Measurements from ENCODE around the gene MLF2.

Gene MLF2

GRCh38 chr12:6752921-6753771 lies at the start of gene MLF2:
Gene MLF2 (minus strand): TSS chr12:6753141. CDS start chr12:6752334, 807 bp downstream.
- DNase-seq: peak; percentile 99

DNA sequence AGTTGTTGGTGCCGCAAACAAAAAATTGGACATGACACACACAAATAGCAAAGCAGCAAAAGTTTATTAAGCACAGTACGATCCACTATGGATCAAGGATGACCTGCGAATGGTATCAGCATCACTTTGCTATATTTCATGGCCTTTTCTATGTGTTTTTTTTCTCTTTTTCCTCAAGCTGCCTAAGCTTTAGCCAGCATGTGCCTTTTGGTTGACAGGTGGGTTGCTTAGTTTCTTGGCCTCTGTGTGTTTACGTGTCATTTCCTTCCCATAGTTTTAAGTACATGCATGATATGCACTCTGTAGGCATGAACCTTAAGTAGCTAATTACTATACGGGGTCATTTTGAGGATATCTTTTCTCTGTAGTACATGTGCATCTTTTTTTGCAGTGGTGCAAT lies 46.2 kb upstream of the MLF2 start:
- DNase-seq: no peak

DNA sequence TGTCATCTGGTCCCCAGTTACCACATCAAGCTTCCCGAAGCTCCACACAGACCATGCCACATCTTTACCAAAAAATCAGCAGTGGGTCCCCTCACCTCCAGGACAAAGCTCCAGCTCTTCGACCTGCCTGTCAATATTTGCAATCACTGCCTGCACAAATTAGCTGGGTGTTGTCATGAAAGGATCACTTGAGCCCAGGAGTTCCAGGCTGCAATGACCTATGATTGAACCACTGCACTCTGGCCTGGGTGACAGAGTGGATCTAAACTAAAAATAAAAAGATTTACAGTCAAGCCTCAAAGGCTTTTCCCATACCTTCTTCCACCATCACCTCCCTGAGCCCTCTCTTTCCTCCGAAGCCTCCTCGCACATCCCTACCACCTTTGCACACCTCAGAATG lies 43.6 kb upstream of the MLF2 start:
- DNase-seq: no peak

DNA sequence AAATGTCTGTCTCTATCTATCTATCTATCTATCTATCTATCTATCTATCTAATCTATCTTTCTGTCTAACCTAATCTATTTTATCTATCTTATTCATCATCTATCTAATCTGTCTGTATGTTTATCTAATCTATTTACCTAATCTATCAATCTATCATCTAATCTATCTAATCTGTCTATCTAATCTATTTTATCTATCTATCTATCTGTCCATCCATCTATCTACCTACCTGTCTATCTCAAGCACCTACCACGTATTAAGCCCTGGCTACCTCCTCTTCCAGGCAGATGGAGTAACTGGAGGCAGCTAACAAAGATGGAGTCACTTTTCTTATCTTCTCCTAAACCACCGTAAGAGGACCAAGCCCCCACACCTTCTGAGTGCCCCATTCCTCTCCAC lies 42.1 kb upstream of the MLF2 start:
- DNase-seq: no peak

DNA sequence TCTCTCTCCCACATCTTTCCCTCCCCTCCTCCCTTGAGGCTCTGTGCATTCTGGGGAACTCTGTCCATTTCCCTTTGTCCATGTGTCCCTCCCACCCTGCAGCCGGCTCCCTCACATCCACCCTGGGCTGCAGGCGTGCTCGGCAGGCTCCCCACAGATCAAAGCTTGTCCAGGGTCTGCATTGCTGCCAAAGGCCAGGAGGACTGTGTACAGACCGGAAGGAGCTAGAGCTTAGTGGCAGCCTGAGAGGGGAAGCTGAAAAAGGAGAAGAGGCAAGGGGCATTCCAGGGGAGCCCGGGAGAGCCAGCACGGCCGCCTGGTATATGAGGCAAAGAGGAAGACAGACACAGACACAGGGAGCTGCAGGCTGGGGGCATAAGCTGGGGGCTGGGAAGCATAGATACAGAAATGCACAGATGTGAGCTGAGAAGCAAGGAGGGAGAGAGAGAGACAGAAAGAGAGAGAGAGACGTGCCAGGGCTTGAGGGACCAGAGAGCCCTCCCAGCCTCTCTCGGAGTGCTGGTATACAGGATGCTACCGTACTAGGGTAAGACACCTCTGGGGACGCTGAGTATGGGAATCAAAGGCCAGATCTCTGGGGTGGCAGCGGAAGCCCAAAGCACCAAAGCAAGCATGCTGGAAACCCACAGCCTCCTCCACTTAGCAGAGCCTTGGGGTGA lies 39.7 kb upstream of the MLF2 start:
- no peak for DNase-seq

GRCh38 chr12:6791931-6792520 lies 39.1 kb upstream of the MLF2 start:
- no peak for DNase-seq

- DNase-seq: no peak
Measured at GRCh38 chr12:6790496-6791150, 37.7 kb upstream of the MLF2 start.

- no peak for DNase-seq
Measured at GRCh38 chr12:6788972-6789924, 36.3 kb upstream of the MLF2 start, which contains the start of gene CD4. Gene CD4 (plus strand): TSS chr12:6789528. CDS start chr12:6800139, 10,611 bp downstream.

DNA sequence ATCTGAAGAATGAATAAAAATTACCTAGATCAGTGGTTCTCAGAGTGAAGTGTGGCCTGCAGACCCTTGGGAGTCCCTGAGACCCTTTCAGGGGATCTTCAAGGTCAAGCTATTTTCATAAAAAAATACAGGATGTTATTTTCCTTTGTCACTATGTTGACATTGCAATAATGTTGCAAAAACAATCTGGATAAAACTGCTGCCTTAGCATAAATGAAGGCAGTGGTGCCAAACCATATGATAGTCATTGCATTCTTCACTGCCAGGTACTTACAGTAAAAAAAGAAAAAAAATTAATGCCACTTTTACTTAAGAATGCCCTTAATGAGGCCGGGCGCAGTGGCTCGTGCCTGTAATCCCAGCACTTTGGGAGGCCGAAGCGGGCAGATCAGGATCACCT lies 34.4 kb upstream of the MLF2 start:
- DNase-seq: no peak

DNA sequence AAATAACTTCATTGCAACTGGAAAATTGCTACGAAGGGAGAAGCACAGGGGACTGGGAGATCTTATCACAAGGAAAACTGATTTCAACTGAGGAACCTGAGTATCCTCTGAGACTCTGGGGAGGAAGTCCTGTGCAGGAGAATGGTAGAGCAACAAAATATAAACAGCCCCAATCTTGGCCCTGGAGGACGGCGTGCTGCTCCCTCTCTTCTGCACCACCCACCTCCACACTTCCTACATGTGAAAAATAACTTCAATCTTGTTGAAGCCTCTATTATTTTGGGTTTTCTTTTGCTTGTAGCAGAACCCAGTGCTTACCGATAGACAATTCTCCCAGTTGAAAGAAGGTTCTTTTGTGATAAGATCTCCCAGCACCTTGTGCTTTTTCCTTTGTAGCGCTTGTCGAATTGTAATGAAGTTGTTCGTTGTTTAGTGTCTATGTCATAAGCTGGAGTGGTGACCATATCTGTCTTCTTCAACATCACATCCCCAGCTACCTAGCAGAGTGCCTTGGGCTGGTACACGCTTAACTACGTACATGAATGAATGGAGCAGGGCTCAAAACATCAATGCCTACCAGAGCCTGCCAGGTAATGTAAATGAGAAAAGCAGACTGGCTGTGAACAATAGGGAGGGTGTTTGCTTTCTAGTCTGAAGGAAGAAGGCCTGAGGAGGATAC lies 33.6 kb upstream of the MLF2 start:
- DNase-seq: no peak

DNA sequence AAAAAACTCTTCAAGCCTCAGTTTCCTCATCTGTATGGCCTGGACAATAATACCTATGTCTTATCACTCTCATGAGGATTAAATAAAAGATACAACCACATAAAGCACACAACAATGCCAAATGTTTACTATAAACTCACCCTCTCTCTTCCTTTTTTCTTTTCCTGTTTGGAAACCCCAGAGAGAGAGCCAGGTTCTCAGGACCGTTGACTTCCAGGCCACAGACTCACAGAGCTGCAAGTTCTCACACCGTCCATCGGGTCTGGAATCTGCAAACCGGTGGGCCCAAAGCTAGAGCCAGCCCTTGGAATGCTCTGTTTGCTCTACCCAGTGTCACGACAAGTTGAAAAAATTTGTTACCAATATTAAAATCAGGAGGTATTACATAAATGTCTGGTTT lies 31.8 kb upstream of the MLF2 start:
- DNase-seq: no peak

DNA sequence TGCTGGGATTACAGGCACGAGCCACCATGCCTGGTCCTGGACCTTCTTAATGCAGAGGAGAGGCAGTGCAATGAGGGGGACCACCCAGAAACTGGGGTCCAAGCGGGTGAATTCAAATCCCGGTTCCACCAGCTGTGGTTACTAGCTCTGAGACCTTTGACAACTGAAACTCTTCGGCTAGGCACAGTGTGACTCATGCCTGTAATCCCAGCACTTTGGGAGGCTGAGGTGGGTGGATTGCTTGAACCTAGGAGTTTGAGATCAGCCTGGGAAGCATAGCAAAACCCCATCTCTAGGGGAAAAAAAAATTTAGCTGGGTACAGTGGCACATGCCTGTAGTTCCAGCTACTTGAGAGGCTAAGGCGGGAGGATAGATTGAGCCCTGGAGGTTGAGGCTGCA lies 31.4 kb upstream of the MLF2 start:
- no peak for DNase-seq

DNA sequence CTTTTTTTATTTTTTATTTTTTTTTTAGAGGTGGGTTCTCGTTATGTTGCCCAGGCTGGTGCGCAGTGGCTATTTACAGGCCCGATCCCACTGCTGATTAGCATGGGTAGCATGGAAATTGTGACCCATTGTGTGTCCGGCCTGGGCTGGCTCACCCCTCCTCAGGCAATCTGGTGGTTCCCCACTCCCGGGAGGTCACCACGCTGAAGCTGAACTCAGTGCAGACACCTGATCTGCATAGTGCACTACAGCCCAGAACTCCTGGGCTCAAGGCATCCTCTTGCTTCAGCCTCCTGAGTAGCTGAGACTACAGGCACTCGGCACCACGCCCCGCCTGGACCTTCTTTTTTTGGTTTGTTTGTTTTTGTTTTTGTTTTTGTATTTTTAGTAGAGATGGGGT lies 30.9 kb upstream of the MLF2 start:
- DNase-seq: no peak

DNA sequence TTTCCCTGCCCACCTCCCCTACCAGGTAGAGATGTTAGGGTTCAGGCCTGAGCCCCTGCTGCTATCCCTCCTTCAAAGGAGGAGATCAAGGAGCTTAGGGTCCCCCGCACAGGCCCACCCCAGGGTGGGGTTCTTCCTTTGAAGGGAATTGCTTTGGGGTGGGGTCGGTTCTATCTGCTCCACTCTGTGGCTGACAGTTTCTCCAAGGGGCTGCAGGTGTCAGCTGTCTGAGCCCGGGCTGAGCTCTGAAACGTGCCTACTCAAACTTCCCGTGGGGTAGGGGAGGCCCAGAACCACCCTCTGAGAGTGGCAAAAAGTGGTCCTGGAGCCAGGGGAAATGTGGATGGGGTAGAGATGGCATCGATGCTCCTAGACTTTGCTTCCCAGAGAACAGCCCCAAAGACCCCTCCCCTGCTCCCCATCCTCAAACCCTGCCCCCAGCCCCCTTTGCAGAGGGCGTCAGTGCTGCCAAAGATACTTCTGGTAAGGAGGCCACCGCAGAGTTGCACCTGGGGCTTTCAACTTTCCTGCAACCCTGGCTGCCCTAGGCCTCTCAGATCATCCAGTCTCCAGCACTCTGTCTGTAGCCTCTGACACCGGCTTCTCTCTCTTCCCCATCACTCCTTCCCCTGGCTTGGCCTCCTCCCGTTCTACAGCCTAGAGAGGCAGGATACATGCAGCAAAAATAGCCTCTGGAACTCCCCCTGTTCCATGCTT lies 30.1 kb upstream of the MLF2 start:
- DNase-seq: no peak

DNA sequence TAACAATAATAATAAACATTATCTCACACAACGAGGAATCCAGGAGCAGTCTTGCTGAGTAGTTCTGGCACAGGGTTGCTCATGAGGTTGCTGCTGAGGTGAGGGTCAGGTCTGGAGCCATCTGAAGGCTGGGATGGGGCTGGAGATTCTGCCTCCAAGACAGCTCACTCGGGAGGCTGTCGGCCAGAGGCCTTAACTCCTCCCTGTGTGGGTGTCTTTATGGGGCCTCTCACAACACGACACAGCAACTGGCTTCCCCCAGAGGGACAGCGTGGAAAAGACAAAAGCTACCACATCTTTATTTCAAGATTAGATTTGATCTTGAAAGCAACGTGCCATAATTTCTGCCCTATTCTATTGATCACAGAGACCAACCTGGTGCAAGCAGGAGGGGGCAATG lies 29.2 kb upstream of the MLF2 start:
- no peak for DNase-seq

- DNase-seq: no peak
Measured at GRCh38 chr12:6780573-6780972, 27.6 kb upstream of the MLF2 start.

DNA sequence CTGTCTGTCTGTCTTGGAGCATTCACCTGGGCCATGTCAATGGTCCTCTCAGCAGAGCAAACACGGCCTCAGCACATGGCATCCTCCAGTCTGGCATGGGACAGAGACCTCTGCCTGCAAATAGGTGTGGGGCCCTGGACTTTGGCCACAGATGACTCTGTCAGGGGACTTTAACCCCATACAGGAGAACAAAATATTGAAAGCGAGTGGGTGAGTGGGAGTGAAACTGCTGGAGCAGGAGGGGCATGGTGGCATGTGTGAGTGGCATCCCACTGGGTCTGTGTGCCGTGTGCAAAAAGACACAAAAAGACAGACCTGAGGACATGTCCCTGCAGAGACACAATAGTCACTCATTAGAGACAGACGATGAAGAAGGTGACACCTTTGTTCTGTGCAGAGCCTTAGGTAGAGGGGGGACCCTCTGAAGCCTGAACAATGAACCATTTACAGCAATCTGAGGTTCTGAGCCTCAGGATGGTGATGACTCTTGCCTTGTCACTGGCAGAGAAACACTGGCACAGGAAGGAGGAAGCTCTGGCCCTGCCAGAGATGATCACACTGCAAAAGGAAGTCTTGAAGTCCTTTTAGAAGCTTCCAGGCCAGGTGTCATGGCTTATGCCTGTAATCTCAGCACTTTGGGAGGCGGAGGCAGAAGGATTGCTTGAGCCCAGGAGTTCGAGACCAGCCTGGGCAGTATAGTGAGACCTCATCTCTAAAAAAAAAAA lies 26.9 kb upstream of the MLF2 start:
- no peak for DNase-seq

- DNase-seq: peak; percentile 94
Measured at GRCh38 chr12:6778574-6779550, 25.9 kb upstream of the MLF2 start.

DNA sequence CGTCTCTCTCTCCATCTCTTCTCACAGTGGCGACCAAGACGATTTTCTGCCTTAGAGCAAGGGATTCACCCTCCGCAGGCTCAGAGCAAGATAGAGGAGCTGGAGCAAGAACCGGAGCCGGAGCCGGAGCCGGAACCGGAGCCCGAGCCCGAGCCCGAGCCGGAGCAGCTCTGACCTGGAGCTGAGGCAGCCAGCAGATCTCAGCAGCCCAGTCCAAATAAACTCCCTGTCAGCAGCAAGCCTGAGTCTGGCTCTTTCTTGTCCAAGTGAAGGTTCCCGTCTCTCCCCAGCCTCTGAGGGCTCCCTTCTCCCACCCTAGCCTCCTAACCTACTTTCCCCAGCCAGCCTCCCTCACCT lies 25.3 kb upstream of the MLF2 start:
- peak; percentile 16 for DNase-seq

All from EL (cell line).